Pancreas (tissue), 10 donors: Measurements from ENCODE around the gene CCDC201. TPM values are rescaled to one million over a fixed set of nuclear protein-coding genes. Genes with fewer than 3 reads are reported as not detected.
A peak's percentile ranks its signal among the peaks of the same experiment; 100 is the strongest.
"Not testable (repeated sequence)": the region's sequence is repeated elsewhere in the genome, so short reads cannot be mapped to it uniquely, and the experiment has no call there.

Experiments used
- ATAC-seq, 4 donors: fragments of 200-7000 bp; cut with Tn5 transposase; one replicate each; pipeline versions ENCODE4 v1.8.0 to v1.9.1; 2020; ENCODE audit warnings: mild to moderate bottlenecking in 4 of 4, moderate library complexity in 4 of 4
- DNase-seq, 6 donors: peaks; one replicate each; pipeline ENCODE4 v3.0.0-alpha.2; 2020
- FAIRE-seq: peaks from 2 replicates; lab custom pipeline; 2012; peaks lifted over from hg19 to GRCh38; lab: Jason Lieb, UNC
- H3K27ac ChIP-seq, 4 donors: fragments of 200-600 bp; sonication (generic); 1 replicate in 3 of 4; 2 replicates in 1 of 4; pipeline versions ENCODE4 v1.5.0 to v1.8.0; 2020
- H3K27me3 ChIP-seq, 4 donors: fragments of 200-600 bp; one replicate each; pipeline ENCODE4 v1.8.0; 2021
- H3K36me3 ChIP-seq, 3 donors: fragments of 200-600 bp; sonication (generic) in 1 of 3; one replicate each; pipeline versions ENCODE4 v1.5.0 to v1.8.0; 2020 to 2021
- H3K4me1 ChIP-seq, 3 donors: fragments of 200-600 bp; one replicate each; pipeline ENCODE4 v1.8.0; 2021
- H3K4me3 ChIP-seq, 4 donors: fragments of 200-600 bp; sonication (generic) in 2 of 4; one replicate each; pipeline versions ENCODE4 v1.5.0 to v1.8.0; 2020 to 2021
- H3K9me3 ChIP-seq, 4 donors: fragments of 200-600 bp; one replicate each; pipeline ENCODE4 v1.8.0; 2021
- WGBS, 2 donors: extraction: QIAGEN DNeasy Blood & Tissue Kit; methylation state at CpG; one replicate each; pipeline ENCODE4 v1.1.7; 2013; 5-methylcytosine and 5-hydroxymethylcytosine counted together
- intact Hi-C, 3 donors: fragments of 100-400 bp; cut with DNase I; formaldehyde crosslinking; loops; one replicate each; pipeline versions ENCODE4 v1.11.1 to v1.14.2; 2022
- polyA plus RNA-seq, 2 donors: library from polyadenylated mRNA; stranded (reverse); fragments of 200-250 nt; gene quantifications; one replicate each; pipeline ENCODE4 v1.2.3, GENCODE V29; 2013
- total RNA-seq, 6 donors: library from RNA; stranded (reverse); fragmentation: NEBNext Ultra II Directional in 4 of 6; extraction: Animal tissue kit (Norgen Biotek cat#: 25700) in 4 of 6; gene quantifications; one replicate each; pipeline versions ENCODE4 v1.2.1 to v1.2.4, GENCODE V29; 2021 to 2023
- TF ChIP-seq, protein P1 (sequence below), 4 donors: fragments of 200-600 bp; sonication (generic) in 3 of 4; IDR thresholded peaks; one replicate each; pipeline versions ENCODE4 v1.5.0 to v1.8.0; 2021; ENCODE audit warnings: antibody characterized with exemption in 4 of 4
- donor health status: healthy with polysubstance abuse.
- donor health status: DM: no; HTN: no; CAD: no; lungs with moderate emphysema.
- donor health status: DM: no; HTN: no; CAD: no.
- donor health status: control.
- donor health status: control.
- donor health status: Bipolar disorder and iron deficiency.
- donor health status: DM: yes; HTN: yes; CAD: no.
- donor health status: DM: no; HTN: no; CAD: no.
- donor health status: DM: no; HTN: no; CAD: no.
- donor health status: DM: yes; HTN: yes; CAD: no.

Gene CCDC201
- total and polyA plus RNA-seq, 8 donors, result not detected

- Histone ChIP-seq H3K27me3 (no peaks in the 10 kb centered on the region), H3K36me3 (no peaks in the 10 kb centered on the region), H3K9me3 (no peaks in the 10 kb centered on the region), H3K27ac (no peak overlapping the region), H3K4me1 (no peaks in the 10 kb centered on the region), H3K4me3 (no peak overlapping the region)
- TF ChIP-seq, protein P1, sequence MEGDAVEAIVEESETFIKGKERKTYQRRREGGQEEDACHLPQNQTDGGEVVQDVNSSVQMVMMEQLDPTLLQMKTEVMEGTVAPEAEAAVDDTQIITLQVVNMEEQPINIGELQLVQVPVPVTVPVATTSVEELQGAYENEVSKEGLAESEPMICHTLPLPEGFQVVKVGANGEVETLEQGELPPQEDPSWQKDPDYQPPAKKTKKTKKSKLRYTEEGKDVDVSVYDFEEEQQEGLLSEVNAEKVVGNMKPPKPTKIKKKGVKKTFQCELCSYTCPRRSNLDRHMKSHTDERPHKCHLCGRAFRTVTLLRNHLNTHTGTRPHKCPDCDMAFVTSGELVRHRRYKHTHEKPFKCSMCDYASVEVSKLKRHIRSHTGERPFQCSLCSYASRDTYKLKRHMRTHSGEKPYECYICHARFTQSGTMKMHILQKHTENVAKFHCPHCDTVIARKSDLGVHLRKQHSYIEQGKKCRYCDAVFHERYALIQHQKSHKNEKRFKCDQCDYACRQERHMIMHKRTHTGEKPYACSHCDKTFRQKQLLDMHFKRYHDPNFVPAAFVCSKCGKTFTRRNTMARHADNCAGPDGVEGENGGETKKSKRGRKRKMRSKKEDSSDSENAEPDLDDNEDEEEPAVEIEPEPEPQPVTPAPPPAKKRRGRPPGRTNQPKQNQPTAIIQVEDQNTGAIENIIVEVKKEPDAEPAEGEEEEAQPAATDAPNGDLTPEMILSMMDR (IDR thresholded peaks at IDR 0.05), result no peak
- no peak for FAIRE-seq
- WGBS, 2 donors, result 60 to 61% methylated on average over 9 of the region's 9 CpGs
- intact Hi-C loops, result loop anchor here in 1 of 3 donors (10.0 kb wide), 1 partner anchor 709 kb away; the partner anchor contains the start of gene RAMP3
- peak in 1 of 6 donors; percentile 31 for DNase-seq
- no peak for ATAC-seq
These were observed 9.2 kb downstream of the CCDC201 start for GRCh38 chr7:45863715-45864114.

GRCh38 chr7:45856888-45857287 is 16.0 kb downstream of the CCDC201 start:
- whole genome bisulfite sequencing, 2 donors, result 76 to 83% methylated on average over 4 of the region's 4 CpGs
- H3K27me3 ChIP-seq, H3K36me3 ChIP-seq, H3K4me3 ChIP-seq, H3K9me3 ChIP-seq, H3K27ac ChIP-seq, FAIRE-seq, ATAC-seq, DNase-seq, H3K4me1 ChIP-seq: not testable (repeated sequence)
- intact Hi-C loops, result loop anchor here in 1 of 3 donors (10.0 kb wide), 1 partner anchor 192 kb away; no protein-coding TSS in a partner anchor

GRCh38 chr7:45855680-45856079 is 17.2 kb downstream of the CCDC201 start:
- 20 to 25% methylated on average over 3 of the region's 3 CpGs for WGBS, 2 donors
- not testable (repeated sequence) for H3K4me3 ChIP-seq, H3K27ac ChIP-seq, DNase-seq, ATAC-seq, H3K27me3 ChIP-seq, H3K9me3 ChIP-seq, FAIRE-seq, H3K36me3 ChIP-seq, H3K4me1 ChIP-seq
- intact Hi-C loops, result loop anchor here in 1 of 3 donors (10.0 kb wide), 1 partner anchor 191 kb away; no protein-coding TSS in a partner anchor

DNA sequence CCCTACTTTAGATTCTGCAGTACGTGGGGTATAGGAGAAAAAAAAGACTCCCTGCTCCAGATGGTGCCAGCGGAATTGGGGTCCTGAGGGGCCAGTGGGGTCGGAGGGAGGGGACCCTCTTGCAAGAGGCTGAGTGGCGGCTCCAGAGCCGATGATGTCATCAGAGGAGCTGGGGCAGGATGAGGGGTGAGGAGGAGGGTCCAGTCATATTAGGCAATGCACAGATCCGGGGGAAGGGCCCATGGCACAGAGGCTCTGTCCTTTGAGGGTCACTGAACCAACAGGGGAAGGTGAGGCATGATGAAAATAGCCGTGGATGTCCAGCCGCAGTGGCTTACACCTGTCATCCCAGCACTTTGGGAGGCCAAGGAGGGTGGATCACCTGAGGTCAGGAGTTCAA is 19.4 kb downstream of the CCDC201 start:
- peak in 1 of 6 donors; percentile 20 for DNase-seq
- 53 to 68% methylated on average over 8 of the region's 8 CpGs for WGBS, 2 donors
- not testable (repeated sequence) for ATAC-seq, FAIRE-seq, H3K27me3 ChIP-seq, H3K36me3 ChIP-seq, H3K9me3 ChIP-seq, H3K4me1 ChIP-seq, H3K27ac ChIP-seq, H3K4me3 ChIP-seq
- intact Hi-C loops, result loop anchor here in 1 of 3 donors (5.0 to 10.0 kb wide), 2 partner anchors 189 to 696 kb away; partner anchors contain the start of gene RAMP3

GRCh38 chr7:45852984-45853383 is 19.9 kb downstream of the CCDC201 start:
- intact Hi-C loops, result loop anchor here in 1 of 3 donors (5.0 to 10.0 kb wide), 2 partner anchors 188 to 696 kb away; partner anchors contain the start of gene RAMP3
- H3K9me3 ChIP-seq, ATAC-seq: not testable (repeated sequence)

GRCh38 chr7:45848734-45849133 is 24.1 kb downstream of the CCDC201 start:
- H3K4me1 ChIP-seq, H3K27me3 ChIP-seq, H3K36me3 ChIP-seq, FAIRE-seq, H3K9me3 ChIP-seq, ATAC-seq, intact Hi-C loops, H3K4me3 ChIP-seq, H3K27ac ChIP-seq: not testable (repeated sequence)
- WGBS, 2 donors, result 70 to 77% methylated on average over 6 of the region's 6 CpGs
- peak in 1 of 6 donors; percentile 6 for DNase-seq

More at GRCh38 chr7:45852984-45853383, 19.9 kb downstream of the CCDC201 start:
- not testable (repeated sequence) for H3K4me1 ChIP-seq, H3K36me3 ChIP-seq, H3K4me3 ChIP-seq, DNase-seq, H3K27ac ChIP-seq, H3K27me3 ChIP-seq, FAIRE-seq
- WGBS, 2 donors, result 59 to 79% methylated on average over 9 to 10 of the region's 10 CpGs

DNA sequence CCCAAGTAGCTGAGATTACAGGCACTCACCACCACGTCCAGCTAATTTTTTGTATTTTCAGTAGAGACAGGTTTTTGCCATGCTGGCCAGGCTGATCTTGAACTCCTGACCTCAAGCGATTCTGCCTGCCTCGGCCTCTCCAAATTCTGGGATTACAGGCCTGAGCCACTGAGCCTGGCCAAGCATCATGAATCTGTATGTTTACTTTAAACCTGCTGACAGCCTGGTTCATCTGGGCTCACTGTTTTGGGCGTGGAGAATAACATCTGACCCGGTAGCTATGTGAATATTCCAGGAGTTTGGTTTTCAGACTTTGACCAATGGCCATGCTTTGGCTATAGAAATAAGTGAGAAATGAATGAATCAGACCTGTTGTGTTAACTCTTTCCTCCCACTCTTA is 26.3 kb downstream of the CCDC201 start:
- intact Hi-C loops, ATAC-seq: not testable (repeated sequence)

DNA sequence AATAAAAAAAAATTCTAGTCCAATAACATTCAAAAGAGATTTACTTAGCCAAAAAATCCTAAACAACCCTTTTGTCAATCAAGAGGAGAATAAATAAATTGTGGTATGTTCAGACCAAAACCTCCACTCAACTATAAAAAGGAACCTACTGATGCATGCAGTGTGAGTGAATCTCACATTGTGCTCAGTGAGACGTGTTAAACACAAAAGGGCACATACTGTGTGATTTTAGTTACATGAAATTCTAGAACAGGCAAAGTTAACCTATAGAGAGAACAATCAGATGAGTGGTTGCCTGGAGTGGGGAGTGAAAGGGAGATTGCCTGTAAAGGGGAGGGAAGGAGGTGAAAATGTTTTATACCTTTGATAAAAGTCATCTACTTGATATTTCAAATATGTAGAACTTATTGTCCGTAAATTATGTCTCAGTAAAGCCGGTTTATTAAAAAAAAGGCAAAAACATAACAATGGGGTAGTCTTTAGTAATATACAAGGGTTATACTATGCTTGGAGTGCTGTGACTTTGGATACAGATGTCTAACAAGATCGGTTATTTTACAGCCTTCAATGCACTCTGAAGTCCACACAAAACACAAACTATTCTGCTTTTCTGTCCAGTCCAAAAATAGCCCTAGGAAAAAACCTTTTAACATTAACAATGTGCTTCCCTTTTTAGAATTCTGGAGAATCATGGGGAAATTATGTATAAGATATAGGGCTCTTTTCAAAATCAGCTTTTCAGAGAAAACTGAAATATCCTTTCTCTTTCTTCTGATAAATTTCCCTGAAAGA is 30.8 kb downstream of the CCDC201 start:
- 46 to 51% methylated on average over 4 of the region's 4 CpGs for WGBS, 2 donors

More for the DNA sequence above, 26.3 kb downstream of the CCDC201 start:
- not testable (repeated sequence) for H3K9me3 ChIP-seq, H3K4me1 ChIP-seq, H3K36me3 ChIP-seq, DNase-seq, H3K4me3 ChIP-seq, H3K27ac ChIP-seq, H3K27me3 ChIP-seq, FAIRE-seq
- WGBS, 2 donors, result 52 to 59% methylated on average over 5 of the region's 5 CpGs

GRCh38 chr7:45838852-45839251 is 34.0 kb downstream of the CCDC201 start:
- DNase-seq, H3K36me3 ChIP-seq, FAIRE-seq, ATAC-seq, H3K27me3 ChIP-seq, H3K4me1 ChIP-seq, intact Hi-C loops, H3K9me3 ChIP-seq, H3K4me3 ChIP-seq, H3K27ac ChIP-seq: not testable (repeated sequence)
- 42 to 64% methylated on average over 2 of the region's 2 CpGs for WGBS, 2 donors

More for the DNA sequence above, 30.8 kb downstream of the CCDC201 start:
- ATAC-seq, H3K36me3 ChIP-seq, H3K9me3 ChIP-seq, H3K27ac ChIP-seq, H3K27me3 ChIP-seq, DNase-seq, H3K4me3 ChIP-seq, H3K4me1 ChIP-seq, intact Hi-C loops: not testable (repeated sequence)
- peak; percentile 5 for FAIRE-seq

DNA sequence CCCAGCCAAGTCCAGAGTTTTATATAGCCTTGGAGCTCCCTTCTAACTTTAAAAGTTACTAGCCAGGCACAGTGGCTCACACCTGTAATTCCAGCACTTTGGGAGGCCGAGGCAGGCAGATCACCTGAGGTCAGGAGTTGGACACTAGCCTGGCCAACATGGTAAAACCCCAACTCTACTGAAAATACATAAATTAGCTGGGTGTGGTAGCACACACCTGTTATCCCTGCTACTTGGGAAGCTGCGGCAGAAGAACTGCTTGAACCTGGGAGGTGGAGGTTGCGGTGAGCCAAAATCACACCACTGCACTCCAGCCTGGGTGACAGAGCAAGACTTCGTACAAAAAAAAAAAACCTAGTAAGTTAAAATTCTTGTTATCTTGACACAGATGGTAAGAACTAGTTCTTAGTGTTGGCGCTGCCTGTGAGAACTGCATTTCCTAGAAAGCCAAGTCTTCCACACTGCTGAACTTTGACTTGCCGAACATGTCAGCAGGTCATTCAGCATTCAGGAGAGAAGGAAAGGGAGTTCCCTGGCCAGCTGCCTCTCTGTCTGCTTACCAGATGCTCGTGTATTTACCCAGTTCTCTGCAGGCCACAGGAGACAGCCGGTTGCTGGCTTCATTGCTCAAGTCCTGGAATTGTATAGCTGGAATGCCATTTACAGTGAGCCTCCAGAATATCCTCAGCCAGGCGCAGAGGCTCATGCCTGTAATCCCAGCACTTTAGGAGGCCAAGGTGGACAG is 40.3 kb downstream of the CCDC201 start:
- H3K4me3 ChIP-seq, H3K27me3 ChIP-seq, DNase-seq, FAIRE-seq, H3K36me3 ChIP-seq, H3K27ac ChIP-seq, intact Hi-C loops, H3K9me3 ChIP-seq, H3K4me1 ChIP-seq: not testable (repeated sequence)
- ATAC-seq, result peak in 2 of 4 donors; percentile 38 to 53
- WGBS, 2 donors, result 60 to 62% methylated on average over 9 of the region's 9 CpGs
